Fibroblast of skin of back (primary cell): ENCODE results near the gene FBXL19. TPM values are rescaled to one million over a fixed set of nuclear protein-coding genes. Genes with fewer than 3 reads are reported as not detected.
"Not testable (repeated sequence)": the region's sequence is repeated elsewhere in the genome, so short reads cannot be mapped to it uniquely, and the experiment has no call there.

Experiments
- DNase-seq: peaks from one replicate; pipeline ENCODE4 v3.0.0-alpha.2; 2013
- polyA plus RNA-seq, 2 experiments: library from polyadenylated mRNA; unstranded; fragments of 120-200 nt; gene quantifications; one replicate each; pipeline ENCODE4 v1.2.1, GENCODE V29; 2013; ENCODE audit not compliant: insufficient read length in 2 of 2

FBXL19 gene
- 27.7 TPM for polyA plus RNA-seq (2013, experiment 1 of 2; ENCODE audit: insufficient read length)
- 18.1 TPM for polyA plus RNA-seq (2013, experiment 2 of 2; ENCODE audit: insufficient read length)

DNA sequence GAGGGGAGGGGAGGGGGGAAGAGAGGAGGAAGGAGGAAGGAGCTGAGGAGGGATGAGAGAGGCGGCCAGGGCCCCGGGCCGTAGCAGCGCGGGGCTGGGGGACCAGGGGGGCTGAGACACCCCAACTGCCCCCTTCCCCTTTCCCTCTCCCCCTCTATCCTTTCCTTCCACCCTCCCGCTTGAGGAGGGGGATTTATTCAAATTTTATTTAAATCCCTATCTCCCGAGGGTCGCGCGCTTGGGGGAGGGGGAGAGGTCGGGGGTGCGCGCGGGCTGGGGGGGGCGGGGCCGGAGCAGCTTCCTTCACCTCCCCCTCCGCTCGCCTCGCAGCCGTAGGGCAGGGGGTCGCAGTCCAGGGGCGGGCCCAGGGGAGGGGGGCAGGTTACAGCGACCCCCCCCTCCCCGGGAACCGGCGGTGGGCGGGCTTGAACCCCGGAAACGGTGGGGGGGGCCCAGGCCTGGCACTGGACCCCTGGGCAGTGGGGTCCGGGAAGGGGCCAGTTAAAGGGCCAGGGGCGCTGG, at the start of gene FBXL19:
TSS of gene FBXL19 (plus strand) at position 19 of the 522 bp plus-strand sequence. CDS start 2,183 bp downstream, outside the sequence.
- DNase-seq = no peak

- no peak for DNase-seq
Measured at GRCh38 chr16:30874244-30874820, 49.0 kb upstream of the FBXL19 start.

DNA sequence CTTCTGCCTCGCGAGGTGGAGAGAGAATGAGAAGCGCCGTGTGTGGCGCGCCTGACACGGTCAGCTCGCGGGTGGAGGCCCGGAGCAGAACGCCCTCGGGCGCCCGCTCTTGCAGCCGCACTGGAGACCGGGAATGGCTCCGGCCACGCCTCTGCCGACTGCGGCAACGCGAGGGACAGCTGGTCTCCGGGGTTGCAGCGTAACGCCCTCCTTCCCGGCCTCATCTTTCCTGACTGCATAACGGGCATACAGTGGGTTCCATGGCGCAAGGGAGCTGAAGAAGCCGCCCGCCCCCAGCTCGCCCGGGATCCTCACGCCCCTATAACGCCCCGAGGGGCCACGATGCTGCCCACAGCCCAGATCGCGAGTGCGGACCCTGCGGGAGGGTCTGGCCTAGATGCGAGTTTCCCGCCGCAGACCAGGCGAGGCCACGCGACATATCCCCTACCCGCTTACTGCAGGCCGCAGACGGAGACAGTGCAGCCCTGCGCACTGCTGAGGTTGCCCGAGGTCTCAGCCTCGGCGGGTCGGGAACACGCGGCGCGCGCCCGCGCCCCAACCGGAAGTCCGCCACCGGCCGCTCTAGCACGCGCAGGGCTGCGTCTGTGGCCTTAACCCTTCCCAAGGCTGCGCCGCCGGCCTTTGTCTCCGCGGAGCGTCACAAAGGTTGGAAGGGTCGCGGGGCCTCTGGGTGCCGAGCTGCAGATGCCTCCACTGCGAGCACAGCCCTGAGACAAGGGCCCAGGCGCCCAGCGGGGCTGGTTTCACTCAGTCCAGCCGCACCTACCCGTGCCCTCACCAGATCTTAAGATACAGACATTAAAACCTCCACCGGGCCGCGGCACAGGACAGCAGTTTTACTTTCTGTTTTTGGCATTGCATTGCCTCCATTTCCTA, 48.3 kb upstream of the FBXL19 start:
- DNase-seq = peak; percentile 90

GRCh38 chr16:30875871-30876801, 47.2 kb upstream of the FBXL19 start:
- DNase-seq = peak; percentile 21

DNA sequence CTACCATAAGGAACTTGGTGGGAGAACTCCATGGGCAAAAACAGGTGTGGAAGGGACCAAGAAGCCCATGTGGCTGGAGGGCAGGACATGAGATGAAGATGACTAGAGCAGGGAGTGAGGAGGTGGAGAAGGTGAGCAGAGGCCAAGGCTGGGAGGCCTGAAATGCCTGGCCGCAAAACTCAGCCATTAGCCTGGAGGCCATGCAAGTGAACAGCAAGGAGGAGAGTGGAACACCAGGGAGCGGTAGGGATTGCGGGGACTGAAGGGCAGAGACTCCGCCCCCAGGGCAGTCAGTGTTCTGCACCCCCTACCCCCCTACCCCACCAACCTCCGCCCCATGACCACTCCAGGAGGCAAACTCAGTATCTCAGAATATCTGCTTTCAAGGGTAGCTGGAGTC, 46.5 kb upstream of the FBXL19 start:
- DNase-seq = no peak

DNA sequence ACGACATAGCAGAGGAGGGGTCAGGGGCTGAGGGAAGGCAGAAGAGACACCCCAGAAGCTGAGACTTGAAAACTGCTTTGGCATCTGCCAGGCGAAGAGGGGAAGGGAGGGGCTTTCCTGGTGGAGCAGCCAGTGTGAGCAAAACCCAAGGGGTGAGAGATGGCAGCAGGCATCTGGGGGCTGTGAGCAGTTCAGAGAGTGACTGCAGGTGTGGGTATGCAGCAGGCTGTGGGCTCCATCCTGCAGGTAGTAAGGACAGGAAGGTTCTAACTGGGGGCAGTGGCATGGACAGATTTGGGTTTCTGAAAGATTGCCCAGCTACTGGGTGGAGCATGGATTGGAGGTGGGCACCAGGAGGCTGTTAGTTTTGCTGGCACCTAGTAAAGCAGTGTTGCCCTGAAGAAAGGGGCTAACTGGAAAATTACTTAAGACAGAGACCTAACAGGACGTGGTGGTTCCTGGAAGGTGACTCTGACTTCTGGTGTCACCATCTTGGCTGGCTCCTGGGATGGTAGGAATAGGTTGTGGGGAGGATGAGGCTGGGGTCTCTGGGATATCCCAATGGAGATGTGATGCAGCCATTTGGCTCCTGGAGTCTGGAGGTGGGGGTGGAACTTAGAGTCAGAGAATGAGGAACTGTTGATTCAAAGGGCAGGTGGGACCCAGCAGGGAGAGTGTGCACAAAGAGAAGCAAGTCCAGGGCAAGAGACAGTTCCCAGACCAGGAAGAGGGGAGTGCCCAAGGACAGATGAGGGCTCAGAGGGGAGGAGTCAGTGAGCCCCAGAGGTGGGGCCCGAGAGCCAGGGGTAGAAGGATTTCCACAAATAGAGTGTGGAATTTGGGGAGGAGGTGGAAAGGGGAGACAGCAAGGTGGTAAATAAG, 40.7 kb upstream of the FBXL19 start:
- no peak for DNase-seq

DNA sequence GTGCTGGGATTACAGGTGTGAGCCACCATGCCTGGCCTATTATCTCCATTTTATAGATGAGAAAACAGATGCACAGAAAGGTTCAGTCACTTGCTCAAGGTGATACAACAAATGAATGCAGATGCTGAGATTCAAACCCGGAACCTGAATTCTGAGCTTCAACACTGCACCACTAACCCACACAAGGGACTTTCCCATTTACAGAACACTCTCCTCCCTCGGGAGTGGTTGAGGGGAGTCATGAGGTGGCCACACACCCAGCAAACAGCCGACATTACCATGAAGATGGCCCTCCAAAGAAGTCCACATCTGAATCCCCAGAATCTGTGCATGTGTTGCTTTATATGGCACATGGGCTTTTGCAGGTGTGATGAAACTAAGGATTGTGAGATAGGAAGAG, 38.6 kb upstream of the FBXL19 start:
- no peak for DNase-seq

DNA sequence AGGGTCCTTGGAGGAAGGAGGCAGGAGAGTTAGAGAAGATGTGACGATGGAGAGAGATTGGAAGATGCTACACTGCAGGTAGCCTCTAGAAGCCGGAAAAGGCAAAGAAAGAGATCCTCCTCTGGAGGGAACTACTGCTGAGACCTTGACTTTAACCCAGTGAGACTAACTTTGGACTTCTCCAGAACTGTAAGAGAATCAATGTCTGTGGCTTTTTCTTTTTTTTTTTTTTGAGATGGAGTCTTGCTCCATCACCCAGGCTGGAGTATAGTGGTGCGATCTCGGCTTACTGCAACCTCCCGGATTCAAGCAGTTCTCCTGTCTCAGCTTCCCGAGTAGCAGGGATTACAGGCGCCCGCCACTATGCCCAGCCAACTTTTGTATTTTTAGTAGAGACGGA, 38.2 kb upstream of the FBXL19 start:
- DNase-seq = no peak

GRCh38 chr16:30886145-30886544, 37.2 kb upstream of the FBXL19 start:
- DNase-seq = no peak

DNA sequence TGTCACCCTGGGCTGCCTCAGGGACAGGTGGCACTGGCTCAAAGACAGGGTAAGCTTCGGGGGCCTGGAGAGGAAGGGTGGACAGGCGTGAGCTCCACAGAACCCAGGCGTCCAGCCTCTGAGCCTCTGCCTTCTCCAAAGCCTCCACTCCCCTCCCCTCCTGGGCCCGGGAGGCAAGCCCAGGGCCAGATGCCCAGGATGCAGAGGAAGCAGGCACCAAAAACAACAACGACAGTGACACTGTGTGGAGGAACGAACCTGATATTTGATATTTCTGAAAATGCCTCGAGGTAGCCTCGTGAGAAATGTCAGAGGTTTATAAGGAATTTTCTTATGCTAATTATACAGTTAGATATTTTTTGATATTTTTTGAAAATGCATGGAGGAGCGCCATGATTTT, 35.4 kb upstream of the FBXL19 start:
- no peak for DNase-seq

DNA sequence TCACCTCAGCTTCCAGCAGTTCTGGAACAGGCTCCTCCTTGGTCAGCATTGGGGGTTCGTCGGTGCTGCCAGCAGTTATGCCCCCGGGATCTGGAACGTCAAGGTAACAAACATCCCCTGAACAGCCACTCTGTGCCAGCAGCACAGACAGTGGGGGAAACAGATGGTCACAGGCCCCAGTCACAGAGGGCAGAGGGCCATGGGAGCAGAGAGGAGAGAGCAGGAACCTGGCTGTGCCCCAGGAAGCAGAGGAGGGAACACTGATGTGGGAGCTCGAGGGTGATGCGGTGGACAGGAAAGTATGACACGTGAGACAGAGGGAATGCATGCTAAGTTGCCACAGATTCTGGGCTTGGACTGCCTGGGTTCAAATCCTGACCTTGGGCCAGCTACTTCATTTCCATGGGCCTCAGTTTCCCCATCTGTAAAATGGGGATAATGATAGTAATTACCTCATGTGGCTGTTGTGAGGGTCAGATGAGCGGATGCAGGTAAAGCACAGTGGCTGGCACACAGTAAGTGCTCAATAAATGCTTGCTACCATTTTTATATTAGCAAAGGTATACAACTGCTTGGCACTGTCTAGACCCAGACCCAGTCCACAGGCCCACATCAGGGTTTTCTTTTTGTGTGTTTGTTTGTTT, 34.4 kb upstream of the FBXL19 start:
- no peak for DNase-seq

DNA sequence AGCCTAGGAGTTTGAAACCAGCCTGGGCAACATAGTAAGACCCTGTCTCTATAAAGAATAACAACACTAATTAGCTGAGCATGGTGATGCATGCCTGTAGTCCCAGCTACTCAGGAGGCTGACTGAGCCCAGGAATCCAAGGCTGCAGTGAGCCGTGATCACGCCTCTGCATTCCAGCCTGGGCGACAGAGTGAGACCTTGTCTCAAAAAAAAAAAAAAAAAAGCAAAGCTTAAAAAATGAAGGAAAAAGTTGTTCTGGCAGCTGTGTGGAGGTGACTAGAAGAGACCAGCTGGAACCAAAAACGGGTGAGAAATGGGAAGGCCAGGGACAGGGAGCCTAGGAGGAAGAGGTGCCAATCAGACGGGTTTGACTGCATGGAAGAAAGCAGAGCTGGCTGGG, 33.7 kb upstream of the FBXL19 start:
- no peak for DNase-seq

- not testable (repeated sequence) for DNase-seq
Measured at GRCh38 chr16:30891043-30891823, 32.1 kb upstream of the FBXL19 start.

- DNase-seq = no peak
Measured at GRCh38 chr16:30892670-30893416, 30.5 kb upstream of the FBXL19 start.

GRCh38 chr16:30893417-30893743, 30.0 kb upstream of the FBXL19 start:
- no peak for DNase-seq

- peak; percentile 94 for DNase-seq
Measured at GRCh38 chr16:30893744-30894539, 29.4 kb upstream of the FBXL19 start, which contains the start of gene BCL7C. TSS of gene BCL7C (minus strand) at chr16:30894077. CDS start at chr16:30893944, 133 bp downstream.

- no peak for DNase-seq
Measured at GRCh38 chr16:30894540-30895368, 28.6 kb upstream of the FBXL19 start.
